ENCODE measurements around the gene BATF3. TPM values are rescaled to one million over a fixed set of nuclear protein-coding genes. Genes with fewer than 3 reads are reported as not detected.
"Not testable (repeated sequence)": the region's sequence is repeated elsewhere in the genome, so short reads cannot be mapped to it uniquely, and the experiment has no call there.

Gene BATF3
- total RNA-seq, 1 experiment from 2014 or later, result 1.3 TPM

- POLR2A ChIA-PET (ENCODE audit: unreplicated experiment), result no interaction called here
- H3F3A ChIP-seq (ENCODE audit: insufficient read depth, low read depth), result no peaks in the 10 kb centered on the region
- no peaks in the 10 kb centered on the region for H3K79me2 ChIP-seq (ENCODE audit: low read depth)
- H4K20me1 ChIP-seq (ENCODE audit: insufficient read depth), result no peaks in the 10 kb centered on the region
- H3K4me1 ChIP-seq (replicated peaks; ENCODE audit: insufficient read depth), result no peaks in the 10 kb centered on the region
- H3K27ac ChIP-seq, result no peak overlapping the region
- intact Hi-C loops (cut with micrococcal nuclease; ENCODE audit: unreplicated experiment), result no loop called here
- no peak overlapping the region for H3K4me3 ChIP-seq
- TF ChIP-seq EZH2 (IDR thresholded peaks at IDR 0.05; ENCODE audit: low read depth), result no peak
- no peak for TF ChIP-seq CTCF (conservative IDR thresholded peaks at IDR 0.05)
- no peaks in the 10 kb centered on the region for H3K36me3 ChIP-seq (ENCODE audit: low read depth)
- H3K9me3 ChIP-seq (ENCODE audit: insufficient read depth, low read depth), result no peaks in the 10 kb centered on the region
- no peak for DNase-seq
- peaks cover 21% of the 10 kb centered on the region for H3K27me3 ChIP-seq (ENCODE audit: insufficient read depth, low read depth)
- CTCF ChIA-PET, result no interaction called here
- no TSS peak for BruUV-seq (replicated peaks)
- H3K9me2 ChIP-seq (ENCODE audit: insufficient read depth), result no peaks in the 10 kb centered on the region
- H2AFZ ChIP-seq, result no peak overlapping the region
- no peak overlapping the region for H3K4me2 ChIP-seq
Measured at GRCh38 chr1:212643877-212644276, 55.8 kb downstream of the BATF3 start.

GRCh38 chr1:212641956-212642355 lies 57.7 kb downstream of the BATF3 start:
- Histone ChIP-seq H3K27me3 (ENCODE audit: insufficient read depth, low read depth) (peaks cover 30% of the 10 kb centered on the region), H3K27ac (no peak overlapping the region), H2AFZ (no peak overlapping the region), H3K79me2 (ENCODE audit: low read depth) (no peaks in the 10 kb centered on the region), H3K36me3 (ENCODE audit: low read depth) (no peaks in the 10 kb centered on the region), H3F3A (ENCODE audit: insufficient read depth, low read depth) (no peaks in the 10 kb centered on the region), H3K4me3 (no peak overlapping the region), H3K9me3 (ENCODE audit: insufficient read depth, low read depth) (no peaks in the 10 kb centered on the region), H4K20me1 (ENCODE audit: insufficient read depth) (no peaks in the 10 kb centered on the region), H3K4me1 (replicated peaks; ENCODE audit: insufficient read depth) (no peaks in the 10 kb centered on the region), H3K9me2 (ENCODE audit: insufficient read depth) (no peaks in the 10 kb centered on the region), H3K4me2 (no peak overlapping the region)
- intact Hi-C loops (cut with micrococcal nuclease; ENCODE audit: unreplicated experiment), result no loop called here
- no peak for DNase-seq
- CTCF ChIA-PET, result no interaction called here
- POLR2A ChIA-PET (ENCODE audit: unreplicated experiment), result no interaction called here
- no TSS peak for BruUV-seq (replicated peaks)
- TF ChIP-seq CTCF (conservative IDR thresholded peaks at IDR 0.05) (no peak), EZH2 (IDR thresholded peaks at IDR 0.05; ENCODE audit: low read depth) (no peak)

GRCh38 chr1:212640223-212640878 lies 59.3 kb downstream of the BATF3 start:
- Histone ChIP-seq H3K4me2 (no peak overlapping the region), H3K79me2 (ENCODE audit: low read depth) (no peaks in the 10 kb centered on the region), H3K9me2 (ENCODE audit: insufficient read depth) (no peaks in the 10 kb centered on the region), H3K27me3 (ENCODE audit: insufficient read depth, low read depth) (peaks cover 30% of the 10 kb centered on the region), H3K9me3 (ENCODE audit: insufficient read depth, low read depth) (no peaks in the 10 kb centered on the region), H3F3A (ENCODE audit: insufficient read depth, low read depth) (no peaks in the 10 kb centered on the region), H3K36me3 (ENCODE audit: low read depth) (no peaks in the 10 kb centered on the region), H3K4me3 (no peak overlapping the region), H4K20me1 (ENCODE audit: insufficient read depth) (no peaks in the 10 kb centered on the region), H2AFZ (no peak overlapping the region), H3K27ac (no peak overlapping the region), H3K4me1 (replicated peaks; ENCODE audit: insufficient read depth) (no peaks in the 10 kb centered on the region)
- DNase-seq, result no peak
- ChIA-PET POLR2A (ENCODE audit: unreplicated experiment) (no interaction called here), CTCF (no interaction called here)
- intact Hi-C loops (cut with micrococcal nuclease; ENCODE audit: unreplicated experiment), result no loop called here
- BruUV-seq (replicated peaks), result no TSS peak
- no peak for TF ChIP-seq CTCF (conservative IDR thresholded peaks at IDR 0.05)
- no peak for TF ChIP-seq EZH2 (IDR thresholded peaks at IDR 0.05; ENCODE audit: low read depth)

- H3K9me3 ChIP-seq (ENCODE audit: insufficient read depth, low read depth); H4K20me1 ChIP-seq (ENCODE audit: insufficient read depth); intact Hi-C loops (cut with micrococcal nuclease; ENCODE audit: unreplicated experiment); H3K9me2 ChIP-seq (ENCODE audit: insufficient read depth); BruUV-seq (replicated peaks); H3K4me3 ChIP-seq; H3K4me2 ChIP-seq; H3F3A ChIP-seq (ENCODE audit: insufficient read depth, low read depth); H3K27ac ChIP-seq; H3K4me1 ChIP-seq (replicated peaks; ENCODE audit: insufficient read depth); POLR2A ChIA-PET (ENCODE audit: unreplicated experiment); H3K79me2 ChIP-seq (ENCODE audit: low read depth); H3K36me3 ChIP-seq (ENCODE audit: low read depth); H2AFZ ChIP-seq; DNase-seq: not testable (repeated sequence)
- CTCF ChIA-PET, result interaction anchor here (0.6 kb wide), 1 partner anchor 18 kb away, joined by 3 read pairs; no protein-coding TSS in a partner anchor
- H3K27me3 ChIP-seq (ENCODE audit: insufficient read depth, low read depth), result peaks cover 30% of the 10 kb centered on the region
Measured at GRCh38 chr1:212639524-212639923, 60.1 kb downstream of the BATF3 start.
